ENCODE measurements around the gene FAM114A2.

Gene FAM114A2

GRCh38 chr5:153981905-153982605, 56.7 kb downstream of the FAM114A2 start:
- no peak for DNase-seq

GRCh38 chr5:153979028-153979783, 59.5 kb downstream of the FAM114A2 start:
- DNase-seq = no peak

GRCh38 chr5:153974813-153975163, 63.9 kb downstream of the FAM114A2 start:
- no peak for DNase-seq

- peak; percentile 43 for DNase-seq
These were observed 64.4 kb downstream of the FAM114A2 start for GRCh38 chr5:153974131-153974812.

GRCh38 chr5:153972240-153972639, 66.5 kb downstream of the FAM114A2 start:
- DNase-seq = no peak

GRCh38 chr5:153970496-153970895, 68.2 kb downstream of the FAM114A2 start:
- no peak for DNase-seq

- DNase-seq = no peak
These were observed 69.2 kb downstream of the FAM114A2 start for GRCh38 chr5:153969563-153969895.

- DNase-seq = no peak
These were observed 69.7 kb downstream of the FAM114A2 start for GRCh38 chr5:153968761-153969562.

GRCh38 chr5:153964880-153965645, 73.6 kb downstream of the FAM114A2 start:
- DNase-seq = peak; percentile 64

GRCh38 chr5:153964191-153964879, 74.4 kb downstream of the FAM114A2 start:
- no peak for DNase-seq

GRCh38 chr5:153960269-153961215, 78.2 kb downstream of the FAM114A2 start:
- peak; percentile 44 for DNase-seq

- DNase-seq = no peak
These were observed 79.4 kb downstream of the FAM114A2 start for GRCh38 chr5:153959134-153959957.

GRCh38 chr5:153957205-153957604, 81.5 kb downstream of the FAM114A2 start:
- DNase-seq = no peak

- no peak for DNase-seq
These were observed 85.3 kb downstream of the FAM114A2 start for GRCh38 chr5:153953411-153953810.

- DNase-seq = no peak
These were observed 85.8 kb downstream of the FAM114A2 start for GRCh38 chr5:153952893-153953292.

GRCh38 chr5:153952057-153952456, 86.7 kb downstream of the FAM114A2 start:
- DNase-seq = no peak

GRCh38 chr5:153941265-153941664, 97.4 kb downstream of the FAM114A2 start:
- DNase-seq = no peak

Data from stimulated activated CD8-positive, alpha-beta memory T cell treated with anti-CD3 and anti-CD28 coated beads, Interleukin-4, amount 100 ng/mL, for 48 hours (primary cell).